GM12892 (cell line): ENCODE data around the gene GLB1L3.

Experiments used
- POLR2A ChIP-seq: IDR thresholded peaks from 2 replicates; pipeline ENCODE4 v1.6.1; 2011; ENCODE audit warnings: low read depth, low read length, control low read depth
- TAF1 ChIP-seq: IDR thresholded peaks from 2 replicates; pipeline ENCODE4 v1.6.1; 2011; ENCODE audit warnings: low read depth, mild to moderate bottlenecking, control low read depth, low read length, borderline replicate concordance

DNA sequence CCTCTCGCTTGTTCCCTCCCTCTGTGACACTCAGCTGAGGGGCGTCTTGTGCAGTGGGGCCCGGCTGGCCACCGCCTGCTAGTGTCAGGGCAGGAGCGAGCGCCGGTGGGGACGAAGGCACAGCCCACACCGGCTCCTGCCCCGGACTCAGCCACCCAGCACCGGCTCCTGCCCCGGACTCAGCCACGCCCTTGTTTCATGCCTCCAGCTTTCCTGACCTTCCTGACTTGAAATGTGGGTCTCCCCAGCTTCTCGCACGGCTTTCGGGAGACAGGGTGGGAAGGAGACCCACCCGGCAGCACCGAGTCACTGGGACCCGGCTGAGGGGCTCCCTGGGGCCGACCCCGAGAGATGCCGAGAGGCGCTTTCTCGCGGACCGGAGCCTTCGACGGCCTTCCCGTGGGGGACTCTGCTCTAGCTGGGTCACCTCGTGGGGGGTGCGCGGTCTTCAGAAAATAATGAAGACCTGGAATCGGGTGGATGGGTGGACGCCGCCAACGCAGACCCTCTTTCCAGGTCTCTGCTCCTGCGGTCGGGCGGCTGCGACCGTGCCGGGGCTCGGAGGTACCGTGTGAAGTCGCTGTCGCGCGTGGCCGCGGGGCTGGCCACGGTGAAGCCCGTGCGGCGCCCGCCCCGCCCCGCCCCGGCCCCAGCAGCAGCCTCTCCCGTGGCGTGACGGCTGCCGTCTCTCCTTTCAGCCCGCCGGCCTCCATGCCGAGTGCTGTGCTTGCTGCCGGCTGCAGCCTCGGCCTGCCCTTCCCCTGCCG lies 65.8 kb downstream of the GLB1L3 start:
- TF ChIP-seq TAF1, result no peak
- no peak for TF ChIP-seq POLR2A
